GM03348 (cell line): ENCODE data around the gene RNF217.
"Not testable (repeated sequence)": the region's sequence is repeated elsewhere in the genome, so short reads cannot be mapped to it uniquely, and the experiment has no call there.

Experiments used
- DNase-seq: peaks from one replicate; pipeline ENCODE4 v3.0.0; 2012; ENCODE audit warnings: low spot score

RNF217 gene, protein sequence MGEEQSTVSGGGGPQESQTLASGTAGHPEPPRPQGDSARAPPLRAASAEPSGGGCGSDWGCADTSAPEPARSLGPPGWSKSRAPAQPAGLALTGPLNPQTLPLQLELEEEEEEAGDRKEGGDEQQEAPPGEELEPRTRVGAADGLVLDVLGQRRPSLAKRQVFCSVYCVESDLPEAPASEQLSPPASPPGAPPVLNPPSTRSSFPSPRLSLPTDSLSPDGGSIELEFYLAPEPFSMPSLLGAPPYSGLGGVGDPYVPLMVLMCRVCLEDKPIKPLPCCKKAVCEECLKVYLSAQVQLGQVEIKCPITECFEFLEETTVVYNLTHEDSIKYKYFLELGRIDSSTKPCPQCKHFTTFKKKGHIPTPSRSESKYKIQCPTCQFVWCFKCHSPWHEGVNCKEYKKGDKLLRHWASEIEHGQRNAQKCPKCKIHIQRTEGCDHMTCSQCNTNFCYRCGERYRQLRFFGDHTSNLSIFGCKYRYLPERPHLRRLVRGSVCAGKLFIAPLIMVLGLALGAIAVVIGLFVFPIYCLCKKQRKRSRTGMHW

DNA sequence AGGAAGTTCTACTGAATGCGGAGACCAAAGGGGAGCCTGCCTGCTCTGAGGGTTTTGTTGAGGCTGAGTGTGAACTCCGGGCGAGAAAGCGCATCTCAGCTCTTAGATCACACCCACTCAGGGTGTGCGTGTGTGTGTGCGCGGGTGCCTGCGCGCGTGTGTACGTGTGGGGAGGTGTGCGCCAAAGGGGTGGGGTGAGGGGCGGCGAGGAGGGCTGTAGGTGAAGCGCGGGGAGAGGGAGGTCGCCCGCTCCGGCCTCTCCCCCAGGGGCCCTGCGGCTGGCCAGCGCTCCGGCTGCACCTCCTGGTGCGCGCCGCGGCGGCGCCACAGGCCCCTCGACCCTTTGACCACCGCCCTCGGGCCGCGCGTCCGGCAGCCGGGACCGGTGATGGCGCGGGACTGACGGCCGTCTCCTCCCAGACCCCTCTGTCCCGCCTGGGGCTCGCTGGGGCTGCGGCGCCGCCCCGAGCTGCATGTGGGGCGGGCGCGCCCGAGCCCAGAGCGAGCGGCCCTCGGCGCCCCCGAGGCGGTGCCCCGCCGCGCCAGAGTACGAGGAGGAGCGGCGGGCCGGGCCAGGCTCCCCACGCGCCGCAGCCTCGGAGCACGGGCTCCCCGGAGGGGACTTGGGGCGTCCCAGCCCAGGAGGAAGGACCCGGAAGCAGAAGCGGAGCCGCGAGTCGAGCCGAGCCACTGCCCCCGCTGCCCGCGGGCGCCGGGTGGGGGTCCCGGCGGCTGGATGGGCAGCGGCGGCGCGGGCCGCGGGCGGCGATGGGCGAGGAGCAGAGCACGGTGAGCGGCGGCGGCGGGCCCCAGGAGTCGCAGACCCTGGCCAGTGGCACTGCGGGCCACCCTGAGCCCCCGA is at the start of gene RNF217:
Gene RNF217, plus strand, starts transcription at position 661 of the 862 bp plus-strand sequence. Its CDS starts 108 bp downstream, at position 769.
- peak; percentile 84 for DNase-seq

DNA sequence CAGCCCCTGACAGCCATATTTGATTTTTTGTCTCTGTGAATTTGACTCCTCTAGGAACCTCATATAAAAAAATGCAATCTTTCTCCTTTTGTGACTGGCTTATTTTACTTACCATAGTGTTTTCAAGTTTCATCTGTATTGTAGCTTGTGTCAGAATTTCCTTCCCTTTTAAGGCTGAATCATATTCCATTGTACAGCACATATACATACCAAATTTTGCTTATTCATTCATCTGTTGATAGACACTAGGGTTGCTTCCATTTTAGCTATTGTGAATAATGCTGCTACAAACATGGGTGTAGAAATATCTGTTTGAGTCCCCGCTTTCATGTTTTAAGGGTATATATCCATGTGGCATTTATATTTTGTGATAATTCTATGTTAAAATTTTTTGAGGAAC is 49.2 kb upstream of the RNF217 start:
- no peak for DNase-seq

DNA sequence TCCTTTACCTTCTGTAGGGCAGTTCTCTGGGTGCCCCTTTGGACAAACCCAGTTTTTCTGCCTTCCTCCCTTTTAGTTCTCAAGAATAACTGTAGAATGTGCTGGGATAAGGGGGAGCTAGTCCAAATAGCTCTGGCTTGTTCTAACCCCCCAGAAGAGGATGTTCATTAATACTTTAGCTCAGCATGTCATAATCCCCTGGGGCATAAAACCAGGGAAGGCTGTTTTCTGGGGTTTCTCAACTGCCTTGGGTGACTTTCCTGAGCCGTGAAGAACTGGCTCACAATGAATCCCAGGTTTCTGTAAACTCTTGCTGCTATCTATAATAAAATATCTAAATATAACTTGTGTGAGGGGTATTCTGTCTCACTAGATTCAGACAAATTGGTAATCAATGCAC is 44.5 kb upstream of the RNF217 start:
- no peak for DNase-seq

DNA sequence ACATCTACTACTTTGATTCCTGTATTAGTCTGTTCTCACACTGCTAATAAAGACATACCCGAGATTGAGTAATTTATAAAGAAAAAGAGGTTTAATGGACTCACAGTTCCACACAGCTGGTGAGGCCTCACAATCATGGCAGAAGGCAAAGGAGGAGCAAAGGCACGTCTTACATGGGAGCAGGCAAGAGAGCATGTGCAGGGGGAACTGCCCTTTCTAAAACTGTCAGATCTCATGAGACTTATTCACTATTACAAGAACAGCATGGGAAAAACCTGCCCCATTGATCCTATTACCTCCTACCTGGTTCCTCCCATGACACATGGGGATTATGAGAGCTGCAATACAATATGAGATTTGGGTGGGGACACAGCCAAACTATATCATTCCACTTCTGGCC is 42.5 kb upstream of the RNF217 start:
- not testable (repeated sequence) for DNase-seq

DNA sequence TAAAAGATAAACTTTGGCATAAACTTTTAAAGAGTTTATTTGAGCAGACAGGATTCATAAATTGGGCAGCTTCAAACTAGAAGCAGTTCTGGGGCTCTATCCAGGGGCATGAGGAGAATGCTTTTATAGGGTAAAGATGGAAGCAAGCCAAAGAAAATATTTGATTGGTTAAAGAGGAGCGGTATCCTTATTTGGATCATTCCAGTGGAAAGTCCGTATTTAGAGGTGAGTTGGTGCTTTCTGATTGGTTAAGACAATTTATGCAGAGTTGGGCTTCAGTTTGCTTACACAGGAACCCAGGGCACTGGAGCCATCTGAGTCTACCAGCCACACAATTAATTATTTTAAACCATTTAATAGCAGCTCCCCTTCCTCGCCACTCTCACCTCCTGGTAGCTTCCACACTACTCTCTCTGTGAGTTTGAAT is 37.9 kb upstream of the RNF217 start:
- no peak for DNase-seq

DNA sequence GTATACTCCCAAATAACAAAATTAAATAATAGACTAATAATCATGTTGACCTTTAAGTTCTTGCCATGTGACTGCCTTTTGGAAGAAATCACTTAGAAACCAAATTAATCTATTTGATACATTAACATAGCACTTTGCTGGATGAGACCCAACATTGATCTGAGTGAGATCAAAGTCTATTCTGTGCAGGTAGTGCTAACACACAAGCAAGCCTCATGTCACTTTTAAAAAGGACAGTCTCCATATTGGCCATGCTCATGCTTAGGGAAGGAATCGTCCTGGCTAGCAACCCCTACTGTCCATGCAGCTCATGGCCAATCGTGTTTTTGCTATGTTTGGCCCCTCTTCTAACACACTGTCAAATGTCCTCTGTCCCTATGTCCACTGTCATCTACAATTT is 35.8 kb upstream of the RNF217 start:
- no peak for DNase-seq

DNA sequence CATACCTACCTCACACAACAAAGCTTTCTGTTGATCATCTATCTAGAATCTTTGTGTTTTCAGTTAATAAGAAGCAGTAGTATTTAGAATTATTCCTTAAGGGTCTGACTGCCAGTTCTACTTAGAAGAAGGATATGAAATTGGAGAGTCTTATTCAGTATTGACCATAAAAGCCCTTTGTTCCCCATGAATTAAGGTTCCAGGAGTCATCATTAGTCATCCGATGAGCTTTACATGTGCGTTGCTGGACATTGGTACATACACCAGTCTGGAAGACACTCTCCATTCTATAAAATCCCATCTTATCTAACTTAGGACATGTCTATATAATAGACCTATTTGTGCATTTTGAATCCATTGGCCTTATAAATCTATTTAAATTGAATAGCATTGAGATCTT is 34.4 kb upstream of the RNF217 start:
- DNase-seq: no peak

DNA sequence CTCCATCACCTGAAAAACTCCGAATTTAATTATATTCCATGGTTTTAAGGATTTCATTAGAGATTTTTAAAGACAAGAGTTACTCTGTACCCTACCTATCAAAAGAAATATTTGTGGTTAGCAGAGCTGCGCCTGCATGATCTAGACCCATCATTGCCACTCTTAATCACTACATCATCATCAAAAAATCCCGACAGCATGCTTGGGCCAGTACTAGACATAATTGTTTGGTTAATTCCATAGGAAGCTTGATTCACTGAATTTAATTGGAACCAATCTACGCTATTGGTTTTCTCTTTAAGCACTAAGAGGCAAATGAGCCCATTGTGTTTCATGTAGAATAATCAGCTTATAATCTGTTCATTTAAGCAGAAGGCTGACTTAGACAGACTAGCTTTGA is 33.4 kb upstream of the RNF217 start:
- no peak for DNase-seq

DNA sequence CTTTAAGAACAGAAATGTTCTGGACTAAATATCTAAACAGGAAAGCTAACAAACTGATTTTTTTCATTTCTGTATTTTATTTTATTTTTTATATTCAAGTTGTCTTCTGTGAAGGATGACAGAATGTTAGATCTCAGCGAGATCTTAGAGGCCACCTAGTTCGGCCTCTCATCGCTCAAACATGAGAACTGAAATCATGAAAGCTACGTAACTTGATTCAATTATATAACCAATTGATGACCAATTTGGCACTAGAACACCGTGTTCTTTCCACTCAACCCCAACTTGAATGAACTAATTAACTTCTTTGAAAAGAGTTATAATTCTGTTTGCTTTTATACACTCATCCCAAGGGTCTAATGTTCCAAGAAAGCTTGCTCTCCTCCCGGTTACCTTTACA is 24.6 kb upstream of the RNF217 start:
- no peak for DNase-seq

DNA sequence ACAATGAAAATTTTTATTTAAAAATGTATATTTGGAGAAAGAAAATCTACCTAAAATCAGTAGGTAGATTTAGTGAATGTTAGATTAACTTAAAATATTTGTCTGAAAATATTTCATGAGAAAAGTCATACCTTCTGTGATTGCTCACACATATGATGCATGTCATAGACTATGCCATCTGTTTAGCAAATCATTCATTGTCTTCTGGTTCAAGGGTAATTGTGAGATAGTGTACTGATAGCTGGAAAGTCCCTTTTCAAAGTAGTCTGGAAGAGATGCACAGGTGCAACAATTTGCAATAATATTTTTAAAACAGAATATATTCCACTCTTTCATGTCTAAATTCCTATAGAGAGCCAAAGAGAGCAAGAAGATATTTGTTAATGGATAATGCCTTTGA is 21.0 kb upstream of the RNF217 start:
- no peak for DNase-seq

DNA sequence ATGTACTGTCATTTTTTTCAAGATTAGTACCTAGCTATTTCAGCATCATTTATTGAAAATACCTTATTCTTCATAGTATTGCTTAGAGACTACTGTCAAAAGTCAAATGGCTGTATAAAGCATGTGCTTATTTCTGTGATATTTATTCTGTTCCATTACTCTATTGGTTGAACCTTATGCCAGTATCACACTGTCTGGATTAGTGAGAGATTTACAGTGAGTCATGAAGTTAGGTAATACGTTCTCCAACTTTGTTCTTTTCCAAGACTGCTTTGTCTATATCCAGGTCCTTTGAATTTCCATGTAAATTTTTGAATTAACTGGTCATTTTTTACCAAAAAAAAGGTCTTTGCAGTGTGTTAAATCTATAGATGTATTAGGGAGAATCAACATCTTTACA is 18.6 kb upstream of the RNF217 start:
- DNase-seq: no peak

DNA sequence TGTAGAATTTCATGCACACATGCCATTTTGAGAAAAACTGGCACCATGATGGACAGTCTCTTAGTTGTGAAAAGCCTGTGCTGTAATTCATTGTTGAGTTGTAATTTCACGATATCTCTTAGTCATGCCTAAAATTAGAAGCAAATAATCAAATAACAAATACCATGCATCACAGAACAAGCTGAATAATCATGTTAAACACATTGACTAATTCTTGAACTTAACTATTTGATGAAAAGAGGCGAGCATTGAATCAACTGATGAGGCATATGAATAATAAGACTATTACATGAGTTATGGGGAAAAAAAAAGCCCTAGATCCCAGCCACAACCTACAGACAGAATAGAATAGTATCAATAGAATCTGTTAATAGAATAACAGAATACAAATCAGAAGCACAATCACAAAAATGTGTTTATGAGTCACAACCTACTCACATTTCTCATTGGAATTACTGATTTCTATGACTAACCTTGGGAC is 14.2 kb upstream of the RNF217 start:
- peak; percentile 12 for DNase-seq

DNA sequence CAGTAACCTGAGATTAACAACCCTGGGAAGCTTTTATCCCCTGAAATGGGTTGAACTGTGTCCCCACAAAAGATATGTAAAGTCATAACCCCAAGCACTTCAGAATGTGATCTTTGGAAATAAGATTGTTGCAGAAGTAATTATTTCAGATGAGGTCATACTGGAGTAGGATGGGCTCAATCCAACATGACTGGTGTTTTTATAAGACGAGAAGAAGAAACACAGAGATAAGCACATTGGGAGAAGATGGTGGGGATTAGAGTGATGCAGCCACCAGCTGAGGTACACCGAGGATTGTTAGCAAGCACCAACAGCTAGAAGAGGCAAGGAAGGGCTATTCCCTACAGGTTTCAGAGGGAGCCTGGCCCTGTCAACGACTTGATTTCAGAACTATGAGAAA is 12.5 kb upstream of the RNF217 start:
- DNase-seq: no peak

DNA sequence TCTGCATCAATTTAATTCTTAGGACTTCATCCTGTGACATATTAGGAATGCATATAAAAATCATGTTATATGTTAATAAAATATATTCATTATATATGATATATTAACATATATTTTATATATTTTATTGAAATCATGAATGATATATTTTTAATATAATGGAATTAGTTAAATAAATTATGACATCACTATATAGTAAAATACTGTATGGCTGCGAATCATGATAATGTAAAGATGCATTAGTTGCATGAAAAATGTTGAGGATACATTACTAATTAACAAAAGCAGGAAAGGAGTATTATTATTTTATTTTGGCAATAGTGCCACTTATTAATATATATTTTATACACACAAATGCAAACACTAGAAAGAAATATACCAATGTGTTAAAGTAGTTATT is 8.4 kb upstream of the RNF217 start:
- DNase-seq: no peak

DNA sequence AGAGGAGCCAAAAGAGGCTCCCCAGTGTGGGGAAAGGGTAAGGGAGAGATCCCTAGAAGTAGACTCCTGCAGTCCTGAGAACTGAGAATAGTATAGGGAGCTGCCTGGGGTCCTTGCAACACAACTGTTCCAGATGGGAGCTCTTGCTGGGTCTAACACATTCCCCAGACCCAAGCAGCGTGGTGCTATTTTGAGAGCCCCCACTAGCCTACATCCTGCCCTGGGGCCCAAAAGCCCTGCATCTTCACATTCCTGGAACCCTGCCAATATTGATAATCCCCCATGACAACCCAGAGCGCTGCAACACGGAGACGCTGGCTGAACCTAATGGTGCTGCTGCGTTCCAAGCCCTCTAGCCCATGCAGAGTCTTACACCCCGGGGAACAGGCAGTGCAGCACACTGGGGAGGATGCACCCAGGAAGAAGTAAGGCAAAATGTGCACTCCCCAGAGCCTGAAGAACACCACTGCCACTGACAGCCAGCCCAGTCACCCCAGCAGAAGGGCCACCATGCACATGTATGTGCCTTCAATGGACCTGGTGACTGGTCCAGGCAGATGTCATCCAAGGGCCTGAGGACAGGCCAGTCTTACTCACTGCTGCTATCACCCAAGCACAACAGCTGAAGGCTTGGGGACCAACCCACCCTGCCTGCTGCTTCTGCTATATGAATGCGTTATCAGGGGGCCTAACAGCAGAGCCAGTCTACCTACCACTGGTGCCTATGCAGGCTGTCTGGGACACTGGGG is 7.0 kb upstream of the RNF217 start:
- DNase-seq: no peak

DNA sequence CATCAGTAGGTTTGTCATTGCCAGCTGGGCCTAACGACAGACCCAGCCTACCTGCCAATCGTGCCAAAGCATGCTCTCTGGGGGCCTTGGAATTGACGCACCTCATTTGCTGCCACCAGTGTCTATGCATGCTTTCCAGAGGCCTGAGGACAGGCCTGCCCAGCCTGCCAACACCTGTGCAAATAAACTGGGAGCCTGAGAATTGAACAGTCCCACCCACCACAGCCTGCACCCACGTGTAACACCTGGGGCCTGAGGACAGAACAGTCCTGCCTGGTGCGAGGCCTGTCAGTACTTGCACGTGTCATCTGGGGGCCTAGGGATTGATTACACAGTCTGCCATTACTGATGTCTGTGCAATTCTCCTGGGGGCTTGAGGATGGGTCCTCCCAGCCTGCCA is 6.2 kb upstream of the RNF217 start:
- no peak for DNase-seq

DNA sequence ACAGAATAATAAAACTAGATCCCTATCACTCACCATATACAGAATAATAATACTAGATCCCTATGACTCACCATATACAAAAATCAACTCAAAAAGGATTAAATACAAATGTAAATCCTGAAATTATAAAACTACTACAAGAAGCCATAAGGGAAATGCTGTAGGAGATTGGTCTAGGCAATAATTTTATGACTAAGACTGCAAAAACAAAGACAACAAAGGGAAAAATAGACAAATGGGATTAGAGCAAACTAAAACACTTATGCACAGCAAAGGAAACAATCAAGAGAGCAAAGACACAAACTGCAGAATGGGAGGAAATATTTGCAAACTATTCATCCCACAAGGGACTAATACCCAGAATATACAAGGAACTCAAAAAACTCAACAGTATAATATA is 4.1 kb upstream of the RNF217 start:
- no peak for DNase-seq

DNA sequence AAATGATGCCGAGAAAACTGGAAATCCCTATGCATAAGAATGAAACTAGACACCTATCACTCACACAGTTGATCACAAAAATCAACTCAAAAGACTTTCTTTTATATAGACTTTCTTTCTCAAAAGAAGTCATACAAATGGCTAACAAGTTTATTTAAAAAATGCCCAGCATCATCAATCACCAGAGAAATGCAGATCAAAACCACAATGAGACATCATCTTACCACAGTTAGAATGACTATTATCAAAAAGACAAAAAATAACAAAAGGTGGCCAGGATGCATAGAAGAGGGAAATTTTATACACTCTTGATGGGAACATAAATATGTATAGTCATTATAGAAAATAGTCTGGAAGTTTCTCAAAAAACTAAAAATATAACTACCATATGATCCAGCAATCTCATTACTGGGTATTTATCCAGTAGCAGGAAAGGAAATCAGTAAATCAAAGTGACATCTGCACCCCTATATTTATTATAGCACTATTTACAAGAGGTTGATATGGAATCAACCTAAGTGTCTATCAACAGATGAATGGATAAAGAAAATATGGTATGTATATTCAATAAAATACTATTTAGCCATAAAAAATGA is 3.4 kb upstream of the RNF217 start:
- DNase-seq: no peak

DNA sequence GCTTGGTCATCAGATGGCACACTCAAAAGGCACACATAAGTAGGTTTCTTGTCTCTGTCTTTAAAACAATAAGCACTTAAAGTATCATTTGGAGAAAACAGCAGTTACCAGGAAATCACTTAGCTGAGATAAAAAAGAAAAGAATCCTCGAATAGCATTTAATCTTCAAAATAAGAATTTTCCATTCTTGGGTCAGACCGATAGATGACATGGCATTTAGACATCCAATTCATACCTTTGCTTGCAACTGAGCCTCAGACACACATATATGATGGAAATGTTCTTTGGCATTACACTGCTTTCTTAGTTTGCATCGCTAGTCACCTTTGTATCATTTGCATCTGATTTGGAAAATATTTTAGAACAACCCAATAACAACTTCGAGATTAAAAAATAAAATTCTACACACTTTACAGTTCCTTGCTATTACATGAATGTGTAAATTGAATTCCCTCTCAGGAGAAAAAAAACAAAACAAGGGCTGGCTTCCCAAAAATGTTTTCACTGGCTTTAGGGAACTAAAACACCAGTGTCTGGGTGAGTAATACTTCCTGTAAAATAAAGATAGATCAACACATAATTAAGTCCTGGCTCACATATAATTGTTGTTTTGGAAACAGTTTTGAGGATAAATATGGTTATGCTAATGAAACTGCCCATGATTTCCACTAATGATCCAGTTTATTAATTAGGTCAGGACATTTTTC is 1.3 kb upstream of the RNF217 start:
- peak; percentile 26 for DNase-seq

DNA sequence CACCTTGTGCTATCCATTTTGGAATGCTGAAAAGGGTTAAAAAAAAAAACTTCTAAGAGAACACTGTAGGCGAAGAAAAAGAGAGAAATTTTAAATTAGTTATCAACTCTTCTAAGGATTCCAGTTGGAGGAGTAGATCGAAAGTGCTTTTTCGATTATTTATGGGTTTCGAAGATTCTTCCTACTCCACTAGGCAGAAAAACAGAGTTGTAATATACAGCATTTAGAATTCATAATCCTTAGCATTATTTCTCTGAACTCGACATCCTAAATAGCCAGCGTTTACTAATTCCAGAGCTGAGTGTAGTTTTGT is 817 bp upstream of the RNF217 start:
- DNase-seq: no peak
